Measurements from ENCODE around the gene TBC1D3D. TPM values are rescaled to one million over a fixed set of nuclear protein-coding genes. Genes with fewer than 3 reads are reported as not detected.
"Not testable (repeated sequence)": the region's sequence is repeated elsewhere in the genome, so short reads cannot be mapped to it uniquely, and the experiment has no call there.

The TBC1D3D gene
- under 1 TPM in 2 of 6 donors, not detected in 4; 0.47 to 0.76 TPM for total RNA-seq

DNA sequence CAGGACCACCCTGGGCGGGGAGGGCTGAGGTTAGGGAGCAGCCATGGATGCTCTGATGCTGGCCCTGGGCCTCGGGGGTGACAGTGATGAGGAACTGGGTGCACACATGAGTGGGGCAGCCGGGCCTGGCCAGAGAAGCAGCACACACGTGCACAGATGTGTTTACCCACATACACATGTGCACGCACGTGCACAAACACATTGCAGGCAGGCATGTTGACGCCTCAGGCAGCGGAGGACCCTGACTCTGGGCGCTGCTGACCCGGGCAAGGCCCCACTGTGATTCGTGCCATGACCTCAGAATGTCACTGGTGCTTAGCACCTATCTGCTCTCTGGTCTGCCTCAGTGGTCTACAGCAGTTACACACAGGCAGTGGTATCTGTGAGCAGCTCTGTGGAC lies at the start of gene TBC1D3D:
Gene TBC1D3D, plus strand, starts transcription at position 301 of the 400 bp plus-strand sequence. CDS start 1,585 bp downstream, outside the sequence.
- H3K27ac ChIP-seq; H3K36me3 ChIP-seq; H3K27me3 ChIP-seq; H3K4me3 ChIP-seq; H3K9me3 ChIP-seq; ATAC-seq (ENCODE audit: low FRiP score in 2 of 2); H3K4me1 ChIP-seq; DNase-seq: not testable (repeated sequence)
- no CpG with 5 or more reads among the region's 11 CpGs for WGBS, 2 donors

DNA sequence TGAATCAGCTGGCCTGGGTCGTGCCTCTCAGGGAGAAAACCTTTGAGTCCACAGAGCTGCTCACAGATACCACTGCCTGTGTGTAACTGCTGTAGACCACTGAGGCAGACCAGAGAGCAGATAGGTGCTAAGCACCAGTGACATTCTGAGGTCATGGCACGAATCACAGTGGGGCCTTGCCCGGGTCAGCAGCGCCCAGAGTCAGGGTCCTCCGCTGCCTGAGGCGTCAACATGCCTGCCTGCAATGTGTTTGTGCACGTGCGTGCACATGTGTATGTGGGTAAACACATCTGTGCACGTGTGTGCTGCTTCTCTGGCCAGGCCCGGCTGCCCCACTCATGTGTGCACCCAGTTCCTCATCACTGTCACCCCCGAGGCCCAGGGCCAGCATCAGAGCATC lies 14.8 kb upstream of the TBC1D3D start, which contains the start of gene TBC1D3L:
Gene TBC1D3L, minus strand, starts transcription at position 101 of the 400 bp plus-strand sequence. CDS start 1,540 bp downstream, outside the sequence.
- H3K4me3 ChIP-seq; H3K27ac ChIP-seq; H3K4me1 ChIP-seq; DNase-seq; H3K27me3 ChIP-seq; H3K36me3 ChIP-seq; H3K9me3 ChIP-seq; ATAC-seq (ENCODE audit: low FRiP score in 2 of 2): not testable (repeated sequence)
- no CpG with 5 or more reads among the region's 11 CpGs for WGBS, 2 donors

Other genes starting within 250 kb of the TBC1D3D start
- under 1 TPM in 1 of 6 donors, not detected in 5; 0.15 TPM for gene TBC1D3K, start 79.6 kb upstream of the TBC1D3D start, total RNA-seq
- gene TBC1D3L, start 14.9 kb upstream of the TBC1D3D start, total RNA-seq: 10 to 100 TPM in 5 of 6 donors, 1 to 10 TPM in 1; 9.4 to 57.6 (median 17.8) TPM
- under 1 TPM in 1 of 6 donors, not detected in 5; 0.29 TPM for gene TBC1D3C, start 64.7 kb downstream of the TBC1D3D start, total RNA-seq
- not detected for gene TBC1D3E, start 124.0 kb downstream of the TBC1D3D start, total RNA-seq
- gene TBC1D3, start 188.6 kb downstream of the TBC1D3D start, total RNA-seq: not detected

Data from upper lobe of left lung (tissue), 6 donors.